Ascending aorta (tissue), 2 donors: ENCODE measurements around the gene CCM2. TPM values are rescaled to one million over a fixed set of nuclear protein-coding genes. Genes with fewer than 3 reads are reported as not detected.

Source experiments
- DNase-seq, 2 donors: peaks; one replicate each; pipeline ENCODE4 v3.0.0-alpha.2; 2019; ENCODE audit warnings: low spot score in 2 of 2
- H3K27ac ChIP-seq, 2 donors: fragments of 200-600 bp; sonication (generic); one replicate each; pipeline ENCODE4 v1.5.1; 2016 to 2017; ENCODE audit warnings: mild to moderate bottlenecking in 1 of 2
- H3K27me3 ChIP-seq: fragments of 200-600 bp; sonication (generic); one replicate; pipeline ENCODE4 v1.5.1; 2017
- H3K36me3 ChIP-seq, 2 donors: fragments of 200-600 bp; sonication (generic); one replicate each; pipeline ENCODE4 v1.5.1; 2016
- H3K4me1 ChIP-seq, 2 donors: fragments of 200-600 bp; sonication (generic); one replicate each; pipeline ENCODE4 v1.5.1; 2016 to 2017; ENCODE audit warnings: mild to moderate bottlenecking in 1 of 2
- H3K4me3 ChIP-seq, 2 donors: fragments of 200-600 bp; sonication (generic); one replicate each; pipeline ENCODE4 v1.5.1; 2016 to 2017; ENCODE audit warnings: mild to moderate bottlenecking in 1 of 2
- H3K9me3 ChIP-seq, 2 donors: fragments of 200-600 bp; sonication (generic); one replicate each; pipeline ENCODE4 v1.5.1; 2016
- intact Hi-C: fragments of 100-400 bp; cut with DNase I; formaldehyde crosslinking; loops from one replicate; pipeline ENCODE4 v1.15.1; 2023
- total RNA-seq: library from RNA; depleted of rRNA; stranded (reverse); fragments of >200 nt; gene quantifications from one replicate; pipeline ENCODE4 v1.1.0, GENCODE V29; 2016
- TF ChIP-seq, protein P1 (sequence below), 3 experiments: fragments of 200-600 bp in 2 of 3; fragments of 450-650 bp in 1 of 3; sonication (generic) in 2 of 3; IDR thresholded peaks; one replicate each; pipeline ENCODE4 v1.5.1; 2016 to 2019; ENCODE audit warnings: antibody characterized with exemption in 3 of 3, mild to moderate bottlenecking in 1 of 3, moderate library complexity in 1 of 3

CCM2 gene
- total RNA-seq, 1 donor from 2014 or later: 61.5 TPM

- intact Hi-C loops: no loop called here
- DNase-seq: no peak
- H3K4me1 ChIP-seq: peaks cover 3 to 11% of the 10 kb centered on the region in 2 donors
- H3K9me3 ChIP-seq: no peaks in the 10 kb centered on the region
- H3K4me3 ChIP-seq: no peak overlapping the region
- H3K27me3 ChIP-seq: no peaks in the 10 kb centered on the region
- H3K27ac ChIP-seq: no peak overlapping the region
- H3K36me3 ChIP-seq: no peaks in the 10 kb centered on the region
- TF ChIP-seq, protein P1, sequence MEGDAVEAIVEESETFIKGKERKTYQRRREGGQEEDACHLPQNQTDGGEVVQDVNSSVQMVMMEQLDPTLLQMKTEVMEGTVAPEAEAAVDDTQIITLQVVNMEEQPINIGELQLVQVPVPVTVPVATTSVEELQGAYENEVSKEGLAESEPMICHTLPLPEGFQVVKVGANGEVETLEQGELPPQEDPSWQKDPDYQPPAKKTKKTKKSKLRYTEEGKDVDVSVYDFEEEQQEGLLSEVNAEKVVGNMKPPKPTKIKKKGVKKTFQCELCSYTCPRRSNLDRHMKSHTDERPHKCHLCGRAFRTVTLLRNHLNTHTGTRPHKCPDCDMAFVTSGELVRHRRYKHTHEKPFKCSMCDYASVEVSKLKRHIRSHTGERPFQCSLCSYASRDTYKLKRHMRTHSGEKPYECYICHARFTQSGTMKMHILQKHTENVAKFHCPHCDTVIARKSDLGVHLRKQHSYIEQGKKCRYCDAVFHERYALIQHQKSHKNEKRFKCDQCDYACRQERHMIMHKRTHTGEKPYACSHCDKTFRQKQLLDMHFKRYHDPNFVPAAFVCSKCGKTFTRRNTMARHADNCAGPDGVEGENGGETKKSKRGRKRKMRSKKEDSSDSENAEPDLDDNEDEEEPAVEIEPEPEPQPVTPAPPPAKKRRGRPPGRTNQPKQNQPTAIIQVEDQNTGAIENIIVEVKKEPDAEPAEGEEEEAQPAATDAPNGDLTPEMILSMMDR (IDR thresholded peaks at IDR 0.05): no peak
Observed at GRCh38 chr7:45092100-45092930, 92.3 kb downstream of the CCM2 start.

GRCh38 chr7:45092931-45093235, 92.9 kb downstream of the CCM2 start:
- intact Hi-C loops: no loop called here
- Histone ChIP-seq H3K27ac (no peak overlapping the region), H3K36me3 (no peaks in the 10 kb centered on the region), H3K4me3 (no peak overlapping the region), H3K27me3 (no peaks in the 10 kb centered on the region), H3K9me3 (no peaks in the 10 kb centered on the region), H3K4me1 (peaks cover 3 to 7% of the 10 kb centered on the region in 2 donors)
- TF ChIP-seq, protein P1 (IDR thresholded peaks at IDR 0.05): no peak
- DNase-seq: no peak

- intact Hi-C loops: no loop called here
- TF ChIP-seq, protein P1 (IDR thresholded peaks at IDR 0.05): no peak
- DNase-seq: no peak
- peaks cover 51 to 52% of the 10 kb centered on the region in 2 donors for H3K36me3 ChIP-seq
- no peaks in the 10 kb centered on the region for H3K9me3 ChIP-seq
- H3K4me1 ChIP-seq: no peaks in the 10 kb centered on the region
- no peak overlapping the region for H3K27ac ChIP-seq
- no peak overlapping the region for H3K4me3 ChIP-seq
- no peaks in the 10 kb centered on the region for H3K27me3 ChIP-seq
Observed at GRCh38 chr7:45098983-45099839, 99.2 kb downstream of the CCM2 start.

DNA sequence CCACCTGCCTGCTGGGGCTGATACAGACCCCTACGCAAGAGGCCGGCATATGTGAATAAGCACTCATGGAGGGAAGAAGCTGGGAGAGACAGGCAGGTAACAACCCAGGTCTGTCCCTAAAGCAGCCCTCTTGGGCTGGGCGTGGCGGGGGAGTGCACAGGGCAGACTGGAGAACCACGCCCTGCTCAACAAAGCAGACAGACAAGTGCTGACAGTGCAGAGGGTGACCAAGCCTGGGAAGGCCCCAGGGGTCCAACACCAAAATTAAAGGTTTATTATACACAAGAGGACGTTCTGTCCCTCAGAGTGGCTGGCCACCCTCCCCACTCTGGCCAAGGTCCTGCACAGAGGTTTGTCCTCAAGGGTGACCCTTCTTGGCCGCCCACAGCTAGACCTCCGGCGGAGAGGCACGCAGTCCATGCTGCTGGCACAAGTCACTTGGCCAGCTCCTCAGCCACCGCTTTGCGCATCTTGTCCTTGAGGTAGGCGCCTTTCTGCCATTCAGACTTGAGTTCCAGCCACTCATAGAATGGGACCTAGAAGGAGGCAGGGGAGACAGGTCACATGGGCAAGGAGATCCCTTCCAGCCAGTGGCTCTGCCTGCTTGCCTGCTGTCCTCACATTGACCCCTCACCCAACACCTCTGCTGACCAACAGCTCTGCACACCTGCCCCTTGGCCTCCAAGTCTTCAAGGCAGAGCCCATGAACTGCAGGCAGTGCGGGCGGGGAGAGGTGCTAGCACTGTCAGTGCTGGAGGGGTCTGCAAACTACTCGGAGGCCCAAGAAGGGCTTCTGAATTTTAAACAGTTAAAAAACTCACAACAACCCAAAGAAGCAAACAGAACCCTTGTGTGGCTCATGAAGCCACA, 100.1 kb downstream of the CCM2 start:
- intact Hi-C loops: no loop called here
- Histone ChIP-seq H3K36me3 (peaks cover 60 to 61% of the 10 kb centered on the region in 2 donors), H3K27me3 (no peaks in the 10 kb centered on the region), H3K4me3 (no peak overlapping the region), H3K4me1 (no peaks in the 10 kb centered on the region), H3K27ac (no peak overlapping the region), H3K9me3 (no peaks in the 10 kb centered on the region)
- TF ChIP-seq, protein P1 (IDR thresholded peaks at IDR 0.05): no peak
- DNase-seq: no peak

GRCh38 chr7:45100761-45101480, 100.9 kb downstream of the CCM2 start:
- TF ChIP-seq, protein P1 (IDR thresholded peaks at IDR 0.05): no peak
- intact Hi-C loops: no loop called here
- no peak overlapping the region for H3K4me3 ChIP-seq
- DNase-seq: no peak
- H3K27ac ChIP-seq: no peak overlapping the region
- H3K27me3 ChIP-seq: no peaks in the 10 kb centered on the region
- no peaks in the 10 kb centered on the region for H3K4me1 ChIP-seq
- peaks cover 67 to 69% of the 10 kb centered on the region in 2 donors for H3K36me3 ChIP-seq
- no peaks in the 10 kb centered on the region for H3K9me3 ChIP-seq
